ENCODE data around the gene TMEM179.

TMEM179 gene

DNA sequence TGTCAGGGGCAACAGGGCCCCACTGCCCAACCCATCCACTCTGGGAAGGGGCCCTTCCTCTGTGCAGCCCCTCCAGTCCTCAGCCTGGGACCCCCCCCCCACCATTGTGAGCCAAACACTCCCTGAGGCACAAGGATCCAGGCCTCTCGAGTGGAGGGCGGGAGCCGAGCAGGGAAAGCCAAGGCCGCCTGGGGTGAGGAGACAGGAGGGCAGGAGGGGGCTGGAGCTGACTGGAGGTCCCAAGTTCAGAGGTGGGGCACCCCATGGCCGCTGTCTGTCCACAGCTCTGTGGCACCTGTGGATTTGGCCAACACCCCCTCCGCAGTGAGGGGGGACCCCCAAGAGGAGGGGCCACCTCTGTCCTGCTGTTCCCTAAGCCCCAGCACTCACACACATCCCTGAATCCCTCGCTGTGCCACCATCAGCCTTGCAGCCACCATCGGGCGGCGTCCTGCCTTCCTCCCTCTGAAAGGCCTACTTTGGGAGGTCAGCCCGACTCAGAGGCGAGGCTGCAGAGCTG lies 50.4 kb downstream of the TMEM179 start:
- H3K27ac ChIP-seq (ENCODE audit: poor library complexity, severe bottlenecking): no peak overlapping the region
- H3K4me1 ChIP-seq (ENCODE audit: insufficient read depth, poor library complexity, severe bottlenecking): no peaks in the 10 kb centered on the region
- no peak overlapping the region for H3K4me3 ChIP-seq (ENCODE audit: severe bottlenecking)
- DNase-seq (ENCODE audit: low spot score) (peak; percentile 69), ATAC-seq (ENCODE audit: low read depth) (no peak)
- TF ChIP-seq, protein P1, sequence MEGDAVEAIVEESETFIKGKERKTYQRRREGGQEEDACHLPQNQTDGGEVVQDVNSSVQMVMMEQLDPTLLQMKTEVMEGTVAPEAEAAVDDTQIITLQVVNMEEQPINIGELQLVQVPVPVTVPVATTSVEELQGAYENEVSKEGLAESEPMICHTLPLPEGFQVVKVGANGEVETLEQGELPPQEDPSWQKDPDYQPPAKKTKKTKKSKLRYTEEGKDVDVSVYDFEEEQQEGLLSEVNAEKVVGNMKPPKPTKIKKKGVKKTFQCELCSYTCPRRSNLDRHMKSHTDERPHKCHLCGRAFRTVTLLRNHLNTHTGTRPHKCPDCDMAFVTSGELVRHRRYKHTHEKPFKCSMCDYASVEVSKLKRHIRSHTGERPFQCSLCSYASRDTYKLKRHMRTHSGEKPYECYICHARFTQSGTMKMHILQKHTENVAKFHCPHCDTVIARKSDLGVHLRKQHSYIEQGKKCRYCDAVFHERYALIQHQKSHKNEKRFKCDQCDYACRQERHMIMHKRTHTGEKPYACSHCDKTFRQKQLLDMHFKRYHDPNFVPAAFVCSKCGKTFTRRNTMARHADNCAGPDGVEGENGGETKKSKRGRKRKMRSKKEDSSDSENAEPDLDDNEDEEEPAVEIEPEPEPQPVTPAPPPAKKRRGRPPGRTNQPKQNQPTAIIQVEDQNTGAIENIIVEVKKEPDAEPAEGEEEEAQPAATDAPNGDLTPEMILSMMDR (IDR thresholded peaks at IDR 0.05; ENCODE audit: poor library complexity, severe bottlenecking): no peak
- peaks cover 72% of the 10 kb centered on the region for H3K27me3 ChIP-seq (ENCODE audit: insufficient read depth, poor library complexity, severe bottlenecking)
- no peaks in the 10 kb centered on the region for H3K9me3 ChIP-seq (ENCODE audit: severe bottlenecking)
- no peaks in the 10 kb centered on the region for H3K36me3 ChIP-seq (ENCODE audit: low read depth)

DNA sequence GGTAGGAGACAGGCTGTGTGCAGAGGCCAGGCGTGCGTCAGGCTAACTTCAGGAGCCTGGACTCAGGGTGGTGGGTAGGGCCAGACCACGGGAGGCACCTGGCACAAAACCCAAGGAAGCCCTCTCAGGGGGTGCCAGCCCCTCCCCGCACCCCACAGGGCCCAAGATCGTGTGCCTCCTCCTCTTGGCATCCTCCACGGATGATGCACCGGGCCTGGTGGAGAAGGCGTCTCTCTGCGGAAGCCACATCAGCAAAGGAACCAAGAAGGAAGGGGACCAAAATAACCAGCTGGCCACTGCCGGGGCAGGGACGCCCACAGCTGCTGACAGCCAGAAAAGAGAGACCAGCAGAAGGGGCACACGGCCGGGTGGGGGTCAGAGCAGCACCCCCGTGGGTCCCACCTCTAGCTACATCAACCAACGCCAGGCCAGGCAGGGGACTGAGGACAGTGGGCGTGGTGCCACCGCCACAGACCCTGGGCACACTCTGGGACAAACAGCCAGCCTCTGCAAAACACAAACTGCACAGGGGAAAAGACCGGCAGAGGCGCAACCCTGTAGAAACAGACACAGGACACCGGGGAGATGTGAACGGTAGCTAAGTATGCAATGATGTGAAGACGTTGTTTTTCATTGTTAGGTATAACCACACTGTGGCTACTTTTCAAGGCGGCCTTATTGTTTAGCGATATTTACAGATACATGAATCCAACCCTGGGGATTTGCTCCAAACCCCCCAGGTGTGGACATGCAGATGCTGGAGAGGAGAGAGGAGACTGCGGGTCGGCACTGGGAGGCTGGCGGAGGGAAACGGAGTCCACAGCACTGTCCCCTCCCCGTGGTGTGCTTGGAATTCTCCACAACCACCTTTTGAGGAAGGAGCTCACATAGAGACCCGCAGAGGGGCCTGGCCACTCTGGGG lies 51.1 kb downstream of the TMEM179 start:
- Histone ChIP-seq H3K36me3 (ENCODE audit: low read depth) (no peaks in the 10 kb centered on the region), H3K4me3 (ENCODE audit: severe bottlenecking) (no peak overlapping the region), H3K9me3 (ENCODE audit: severe bottlenecking) (no peaks in the 10 kb centered on the region), H3K4me1 (ENCODE audit: insufficient read depth, poor library complexity, severe bottlenecking) (no peaks in the 10 kb centered on the region), H3K27ac (ENCODE audit: poor library complexity, severe bottlenecking) (no peak overlapping the region), H3K27me3 (ENCODE audit: insufficient read depth, poor library complexity, severe bottlenecking) (peaks cover 73% of the 10 kb centered on the region)
- TF ChIP-seq, protein P1 (IDR thresholded peaks at IDR 0.05; ENCODE audit: poor library complexity, severe bottlenecking): no peak
- DNase-seq (ENCODE audit: low spot score) (peak; percentile 51), ATAC-seq (ENCODE audit: low read depth) (no peak; the same call in 2 of the 3 replicates)

DNA sequence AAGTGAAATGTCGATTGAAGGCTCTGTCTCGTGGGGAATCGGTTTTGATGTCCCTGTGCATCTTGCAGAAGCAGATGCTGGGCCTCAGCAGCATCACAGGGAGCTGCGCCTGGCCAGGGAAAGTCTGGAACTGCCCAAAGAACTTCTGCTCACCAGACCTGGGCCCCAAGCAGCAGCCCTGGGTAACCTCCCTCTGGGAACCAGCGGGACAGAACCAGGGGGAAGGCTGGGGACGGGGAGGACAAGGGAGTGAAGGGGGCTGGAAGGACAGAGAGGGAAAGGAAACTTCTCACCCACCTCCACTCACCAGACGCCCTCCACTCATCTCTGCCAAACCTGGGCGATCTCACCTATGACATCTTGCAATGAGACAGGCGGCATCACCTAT lies 51.8 kb downstream of the TMEM179 start:
- DNase-seq (ENCODE audit: low spot score): peak; percentile 55
- Histone ChIP-seq H3K36me3 (ENCODE audit: low read depth) (no peaks in the 10 kb centered on the region), H3K27me3 (ENCODE audit: insufficient read depth, poor library complexity, severe bottlenecking) (peaks cover 73% of the 10 kb centered on the region)

DNA sequence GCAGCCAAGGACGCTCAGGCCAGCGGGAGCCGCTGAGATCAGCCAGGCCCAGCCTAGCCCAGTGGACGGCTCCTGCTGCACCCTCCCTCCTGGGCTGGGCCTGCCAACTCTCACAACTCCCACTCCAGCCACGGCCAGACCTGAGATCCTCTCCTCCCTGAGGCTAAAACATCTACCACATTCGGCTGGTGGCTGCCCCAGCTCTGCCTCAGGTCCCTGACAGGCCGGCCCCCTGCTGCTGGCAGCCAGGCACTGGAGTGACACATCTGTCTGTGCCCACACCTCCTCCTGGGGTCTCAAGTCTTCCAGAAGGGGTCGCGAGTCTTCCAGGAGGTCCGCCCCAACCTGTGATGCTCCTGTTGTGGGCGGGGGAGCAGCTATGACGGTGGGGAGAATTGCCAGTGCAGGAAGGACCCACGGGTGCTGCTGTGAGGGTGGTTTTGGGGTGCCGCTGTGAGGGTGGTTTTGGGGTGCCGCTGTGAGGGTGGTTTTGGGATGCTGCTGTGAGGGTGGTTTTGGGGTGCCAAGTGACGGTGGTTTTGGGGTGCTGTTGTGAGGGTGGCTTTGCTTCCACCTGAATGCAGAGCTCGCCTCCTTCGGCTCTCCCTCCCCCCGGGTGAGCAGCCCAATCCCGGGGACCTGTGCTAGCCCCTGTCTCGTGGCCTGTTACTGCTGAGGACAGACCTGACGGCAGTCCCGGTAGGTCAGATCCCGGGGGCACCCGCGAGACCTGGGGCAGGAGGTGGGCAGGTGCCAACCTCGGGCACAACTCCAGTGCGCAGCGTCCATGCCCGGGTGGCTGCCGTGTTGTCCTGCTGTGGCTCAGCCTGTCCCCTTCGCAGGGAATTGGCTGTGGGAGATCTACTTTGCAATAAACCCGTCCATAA lies 52.5 kb downstream of the TMEM179 start:
- no peaks in the 10 kb centered on the region for H3K9me3 ChIP-seq (ENCODE audit: severe bottlenecking)
- H3K27ac ChIP-seq (ENCODE audit: poor library complexity, severe bottlenecking): no peak overlapping the region
- DNase-seq (ENCODE audit: low spot score) (peak; percentile 66), ATAC-seq (ENCODE audit: low read depth) (no peak)
- H3K36me3 ChIP-seq (ENCODE audit: low read depth): no peaks in the 10 kb centered on the region
- no peaks in the 10 kb centered on the region for H3K4me1 ChIP-seq (ENCODE audit: insufficient read depth, poor library complexity, severe bottlenecking)
- TF ChIP-seq, protein P1 (IDR thresholded peaks at IDR 0.05; ENCODE audit: poor library complexity, severe bottlenecking): no peak
- peaks cover 68% of the 10 kb centered on the region for H3K27me3 ChIP-seq (ENCODE audit: insufficient read depth, poor library complexity, severe bottlenecking)
- no peak overlapping the region for H3K4me3 ChIP-seq (ENCODE audit: severe bottlenecking)

More for the DNA sequence above, 51.8 kb downstream of the TMEM179 start:
- Histone ChIP-seq H3K9me3 (ENCODE audit: severe bottlenecking) (no peaks in the 10 kb centered on the region), H3K27ac (ENCODE audit: poor library complexity, severe bottlenecking) (no peak overlapping the region), H3K4me3 (ENCODE audit: severe bottlenecking) (no peak overlapping the region), H3K4me1 (ENCODE audit: insufficient read depth, poor library complexity, severe bottlenecking) (no peaks in the 10 kb centered on the region)
- TF ChIP-seq, protein P1 (IDR thresholded peaks at IDR 0.05; ENCODE audit: poor library complexity, severe bottlenecking): no peak
- ATAC-seq (ENCODE audit: low read depth): no peak
